ENCODE results near the gene TMEM35B.
"Not testable (repeated sequence)": the region's sequence is repeated elsewhere in the genome, so short reads cannot be mapped to it uniquely, and the experiment has no call there.

The TMEM35B gene

GRCh38 chr1:34984793-34985608 lies at the start of gene TMEM35B:
Gene TMEM35B, minus strand, starts transcription at chr1:34985347. Its CDS starts 42 bp downstream, at chr1:34985305.
- no peak for DNase-seq

- DNase-seq = no peak
Observed at GRCh38 chr1:35033346-35033745, 48.2 kb upstream of the TMEM35B start.

DNA sequence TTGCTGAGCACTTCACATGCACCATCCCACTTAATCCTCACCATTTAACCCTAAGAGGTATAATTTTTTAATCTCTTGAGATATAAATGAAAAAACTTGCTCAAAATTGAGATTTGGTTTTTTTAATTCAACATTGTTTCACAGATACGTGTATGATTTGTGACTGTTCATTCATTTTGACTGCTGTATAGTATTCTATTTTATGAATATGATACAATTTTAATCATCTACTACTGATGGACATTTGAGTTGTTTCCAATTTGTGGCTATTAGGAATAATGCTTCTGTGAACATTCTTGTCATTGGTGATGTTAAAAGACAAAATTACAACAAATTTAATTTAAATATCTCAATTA lies 47.2 kb upstream of the TMEM35B start:
- no peak for DNase-seq

GRCh38 chr1:35030756-35031446 lies 45.8 kb upstream of the TMEM35B start:
- no peak for DNase-seq

DNA sequence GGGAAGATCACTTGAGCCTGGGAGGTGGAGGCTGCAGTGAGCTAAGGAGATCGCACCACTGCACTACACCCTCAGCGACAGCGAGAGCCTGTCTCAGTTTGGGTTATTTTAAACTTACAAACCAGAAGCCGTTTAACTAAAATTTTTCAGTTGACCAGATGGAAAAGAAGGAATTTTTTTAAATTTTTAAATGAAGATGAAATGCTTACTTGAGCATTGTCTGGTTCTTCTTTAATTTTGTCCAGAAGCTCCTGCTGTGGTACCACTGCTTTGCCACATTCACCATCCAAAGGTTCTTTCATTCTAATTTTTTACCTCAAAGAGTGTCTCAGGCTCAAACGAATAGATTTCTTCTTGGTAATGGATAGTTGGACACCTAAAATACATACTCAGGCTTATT lies 45.2 kb upstream of the TMEM35B start:
- no peak for DNase-seq

GRCh38 chr1:35029761-35030160 lies 44.6 kb upstream of the TMEM35B start:
- no peak for DNase-seq

- DNase-seq = no peak
Observed at GRCh38 chr1:35016406-35016805, 31.3 kb upstream of the TMEM35B start.

DNA sequence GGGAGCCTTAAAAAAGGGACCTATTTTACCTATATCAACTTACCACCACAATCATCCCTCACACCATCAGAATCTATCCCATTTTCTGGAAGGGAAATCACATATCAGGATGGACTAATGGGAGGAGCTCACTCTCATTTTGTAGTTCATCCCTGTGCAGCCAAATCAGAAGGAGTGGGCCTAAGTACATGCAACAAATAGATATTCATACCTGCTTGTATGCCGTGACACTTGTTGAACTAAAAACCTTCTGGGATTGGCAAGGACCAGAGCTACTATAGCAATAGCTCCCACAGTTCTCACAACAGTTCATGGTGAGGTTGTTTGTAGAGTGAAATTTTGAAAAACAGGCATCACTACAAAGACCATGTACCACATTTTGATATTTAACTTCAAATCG lies 29.3 kb upstream of the TMEM35B start:
- DNase-seq = no peak

- no peak for DNase-seq
Observed at GRCh38 chr1:35005711-35006110, 20.6 kb upstream of the TMEM35B start.

DNA sequence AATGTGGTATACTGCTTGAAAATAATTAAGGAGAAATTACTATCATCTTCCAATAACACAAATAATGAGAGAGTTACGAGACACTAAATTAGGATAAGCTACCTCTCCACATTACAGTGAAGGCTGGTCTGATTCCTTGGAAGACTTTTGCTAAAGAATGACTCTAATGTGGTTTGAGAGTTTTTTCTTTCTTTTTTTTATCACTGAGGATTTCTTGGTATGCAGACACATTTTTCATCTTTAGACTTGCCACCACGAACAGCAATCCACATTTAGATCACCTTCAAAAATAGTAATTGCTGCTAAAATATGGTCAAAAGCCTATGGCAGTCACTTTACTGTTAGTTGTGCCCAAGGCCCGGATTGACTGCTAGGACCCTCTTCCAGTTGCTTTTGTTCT lies 16.6 kb upstream of the TMEM35B start:
- no peak for DNase-seq

- no peak for DNase-seq
Observed at GRCh38 chr1:34994878-34995277, 9.7 kb upstream of the TMEM35B start.

- no peak for DNase-seq
Observed at GRCh38 chr1:34988581-34988980, 3.4 kb upstream of the TMEM35B start.

DNA sequence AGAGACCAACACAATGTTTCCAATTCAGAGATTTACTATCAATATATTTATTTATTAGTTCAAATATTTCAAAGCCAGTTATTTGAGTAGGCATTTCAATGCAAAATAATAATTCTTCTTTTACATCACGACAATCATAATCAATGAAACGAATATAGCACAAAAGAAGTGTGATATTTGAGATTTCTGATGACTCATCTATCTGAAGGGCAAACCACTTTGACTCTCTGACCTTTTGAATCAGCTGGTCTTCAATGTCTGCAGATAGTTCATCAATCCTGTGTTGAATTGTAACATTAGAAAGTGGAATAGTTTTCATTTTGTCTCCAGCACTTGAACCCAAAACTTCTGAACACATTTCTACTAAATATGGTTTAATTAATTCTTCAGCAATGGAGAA lies 3.0 kb upstream of the TMEM35B start:
- DNase-seq = no peak

GRCh38 chr1:34987018-34987417 lies 1.9 kb upstream of the TMEM35B start:
- DNase-seq = no peak

DNA sequence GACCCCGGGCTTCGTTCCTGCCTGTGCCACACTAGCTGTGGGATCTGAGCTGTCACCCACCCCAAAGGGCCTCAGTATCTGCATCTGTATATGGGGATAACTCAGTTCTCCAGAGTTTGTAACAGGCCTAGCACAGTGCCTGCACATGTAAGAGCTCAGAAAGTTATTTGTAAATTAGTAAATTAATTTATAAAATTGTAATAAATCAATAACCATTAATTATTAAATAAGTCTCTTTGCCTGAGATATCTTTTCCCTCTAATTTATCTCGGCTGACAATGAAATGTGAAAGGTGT lies 410 bp upstream of the TMEM35B start:
- DNase-seq = not testable (repeated sequence)

- no peak for DNase-seq
Observed at GRCh38 chr1:34984435-34984792, 733 bp downstream of the TMEM35B start.

- no peak for DNase-seq
Observed at GRCh38 chr1:34983700-34984355, 1.3 kb downstream of the TMEM35B start.

DNA sequence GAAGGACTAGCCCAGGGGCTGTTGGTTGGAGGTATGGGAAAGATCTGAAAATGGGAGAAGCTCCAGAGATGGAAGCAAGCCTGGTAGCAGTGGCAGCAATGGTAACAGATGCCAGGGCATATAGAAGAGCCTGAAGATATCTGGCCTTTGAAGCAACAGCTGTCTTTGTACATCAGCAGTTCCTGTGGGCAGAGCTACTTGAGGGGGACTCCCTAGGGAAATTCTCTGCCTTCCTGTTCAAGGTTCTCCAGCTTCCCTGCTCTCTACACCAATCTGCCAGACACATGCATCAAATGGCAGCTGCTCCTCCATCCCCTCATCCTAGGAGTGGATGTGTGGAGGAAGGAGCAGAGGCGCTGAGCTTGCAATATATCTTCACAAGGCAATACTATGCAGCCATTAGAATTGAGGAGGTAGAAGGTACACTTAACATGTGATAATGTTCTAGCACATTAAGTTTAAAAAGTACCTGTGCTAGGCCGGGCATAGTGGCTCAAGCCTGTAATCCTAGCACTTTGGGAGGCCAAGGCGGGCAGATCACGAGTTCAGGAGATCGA lies 2.2 kb downstream of the TMEM35B start:
- DNase-seq = no peak

GRCh38 chr1:34980715-34981114 lies 4.4 kb downstream of the TMEM35B start:
- DNase-seq = no peak

DNA sequence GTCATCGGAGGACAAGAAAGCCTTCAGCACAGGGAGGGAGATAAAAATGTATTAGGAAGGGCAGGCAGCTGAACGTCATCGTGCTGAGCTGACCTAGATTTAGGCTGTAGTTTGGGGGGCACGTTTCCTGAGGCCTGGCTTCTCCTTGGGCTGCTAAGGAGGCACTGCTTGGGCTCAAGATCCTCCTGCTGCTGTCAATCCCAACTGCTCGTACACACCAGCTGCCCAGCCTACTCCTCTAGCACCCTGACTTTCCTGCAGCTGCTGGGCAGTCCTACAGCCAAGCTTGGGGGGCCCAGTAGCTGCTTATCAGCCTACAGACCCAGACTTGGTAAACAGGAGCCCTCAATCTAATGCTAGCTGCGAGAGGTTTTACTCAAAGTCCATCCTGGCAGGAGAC lies 6.2 kb downstream of the TMEM35B start:
- no peak for DNase-seq

GRCh38 chr1:34977858-34978257 lies 7.3 kb downstream of the TMEM35B start:
- DNase-seq = no peak

GRCh38 chr1:34977210-34977471 lies 8.0 kb downstream of the TMEM35B start:
- DNase-seq = no peak

- no peak for DNase-seq
Observed at GRCh38 chr1:34976384-34977209, 8.6 kb downstream of the TMEM35B start.
